A673 (cell line): ENCODE results near the gene LRP4.

Experiments
- EZH2 ChIP-seq: fragments of 200-600 bp; sonication (generic); IDR thresholded peaks from 2 replicates; pipeline ENCODE4 v1.6.1; 2017; ENCODE audit warnings: borderline replicate concordance, low read depth, mild to moderate bottlenecking, mixed read lengths, antibody characterized with exemption, low read length; ENCODE audit not compliant: poor library complexity, severe bottlenecking
- TF ChIP-seq, protein P1 (sequence below): fragments of 300-800, 200-600 bp; sonication (generic); conservative IDR thresholded peaks from 2 replicates; pipeline ENCODE4 v1.5.1; 2017; ENCODE audit warnings: low read depth, mild to moderate bottlenecking, antibody characterized with exemption, low read length, moderate library complexity, mixed read lengths

DNA sequence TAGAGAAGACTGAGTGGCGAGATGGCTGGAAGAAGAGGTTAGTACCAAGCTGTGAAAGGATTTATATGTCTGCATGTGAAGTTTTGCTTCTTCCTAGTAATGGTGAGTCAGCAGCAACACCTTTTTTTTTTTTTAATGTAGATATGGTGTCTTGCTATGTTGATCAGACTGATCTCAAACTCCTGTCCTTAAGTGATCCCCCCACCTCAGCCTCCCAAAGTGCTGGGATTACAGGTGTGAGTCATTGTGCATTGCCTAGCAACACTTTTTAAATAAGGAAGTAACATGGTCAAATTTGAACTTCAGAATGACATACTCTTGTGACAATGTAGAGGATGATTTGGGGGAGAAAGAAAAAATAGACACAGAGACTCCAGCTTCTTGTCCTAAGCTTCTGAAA, 11.7 kb upstream of the LRP4 start:
- TF ChIP-seq, protein P1, sequence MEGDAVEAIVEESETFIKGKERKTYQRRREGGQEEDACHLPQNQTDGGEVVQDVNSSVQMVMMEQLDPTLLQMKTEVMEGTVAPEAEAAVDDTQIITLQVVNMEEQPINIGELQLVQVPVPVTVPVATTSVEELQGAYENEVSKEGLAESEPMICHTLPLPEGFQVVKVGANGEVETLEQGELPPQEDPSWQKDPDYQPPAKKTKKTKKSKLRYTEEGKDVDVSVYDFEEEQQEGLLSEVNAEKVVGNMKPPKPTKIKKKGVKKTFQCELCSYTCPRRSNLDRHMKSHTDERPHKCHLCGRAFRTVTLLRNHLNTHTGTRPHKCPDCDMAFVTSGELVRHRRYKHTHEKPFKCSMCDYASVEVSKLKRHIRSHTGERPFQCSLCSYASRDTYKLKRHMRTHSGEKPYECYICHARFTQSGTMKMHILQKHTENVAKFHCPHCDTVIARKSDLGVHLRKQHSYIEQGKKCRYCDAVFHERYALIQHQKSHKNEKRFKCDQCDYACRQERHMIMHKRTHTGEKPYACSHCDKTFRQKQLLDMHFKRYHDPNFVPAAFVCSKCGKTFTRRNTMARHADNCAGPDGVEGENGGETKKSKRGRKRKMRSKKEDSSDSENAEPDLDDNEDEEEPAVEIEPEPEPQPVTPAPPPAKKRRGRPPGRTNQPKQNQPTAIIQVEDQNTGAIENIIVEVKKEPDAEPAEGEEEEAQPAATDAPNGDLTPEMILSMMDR, result no peak
- TF ChIP-seq EZH2, result no peak
